ENCODE measurements around the gene CACNB2.
"Not testable (repeated sequence)": the region's sequence is repeated elsewhere in the genome, so short reads cannot be mapped to it uniquely, and the experiment has no call there.

The CACNB2 gene

DNA sequence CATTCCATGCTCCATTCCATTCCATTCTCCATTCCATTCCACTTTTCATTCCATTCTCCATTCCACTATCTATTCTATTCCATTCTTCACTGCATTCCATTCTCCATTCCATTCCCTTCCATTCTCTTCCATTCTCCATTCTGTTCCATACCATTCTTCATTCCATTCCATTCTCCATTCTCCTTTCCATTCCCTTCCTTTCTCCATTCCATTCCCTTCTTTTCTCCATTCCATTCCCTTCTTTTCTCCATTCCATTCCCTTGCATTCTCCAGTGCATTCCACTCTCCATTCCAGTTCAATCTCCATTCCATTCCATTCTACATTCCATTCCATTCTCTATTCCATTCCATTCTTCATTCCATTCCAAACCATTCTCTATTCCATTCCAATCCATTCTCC is 430.9 kb downstream of the CACNB2 start:
- no peak overlapping the region for H3K27ac ChIP-seq
- no peak overlapping the region for H3K4me3 ChIP-seq

DNA sequence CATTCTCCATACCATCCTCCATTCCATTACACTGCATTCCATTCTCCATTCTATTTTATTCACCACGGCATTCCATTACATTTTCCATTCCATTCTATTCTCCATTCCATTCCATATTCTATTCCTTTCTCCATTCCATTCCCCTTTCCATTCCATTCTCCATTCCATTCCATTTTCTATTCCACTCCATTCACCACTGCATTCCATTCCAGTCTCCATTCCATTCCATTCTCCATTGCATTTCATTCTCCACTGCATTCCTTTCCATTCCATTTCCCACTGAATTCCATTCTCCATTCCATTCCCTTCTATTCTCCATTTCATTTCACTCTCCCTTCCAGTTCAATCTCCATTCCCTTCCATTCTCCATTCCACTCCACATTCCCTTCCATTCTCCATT is 431.6 kb downstream of the CACNB2 start:
- no peak overlapping the region for H3K4me3 ChIP-seq
- H3K27ac ChIP-seq = no peak overlapping the region

GRCh38 chr10:18572959-18573561 is 432.8 kb downstream of the CACNB2 start:
- H3K27ac ChIP-seq = no peak overlapping the region
- no peak overlapping the region for H3K4me3 ChIP-seq

DNA sequence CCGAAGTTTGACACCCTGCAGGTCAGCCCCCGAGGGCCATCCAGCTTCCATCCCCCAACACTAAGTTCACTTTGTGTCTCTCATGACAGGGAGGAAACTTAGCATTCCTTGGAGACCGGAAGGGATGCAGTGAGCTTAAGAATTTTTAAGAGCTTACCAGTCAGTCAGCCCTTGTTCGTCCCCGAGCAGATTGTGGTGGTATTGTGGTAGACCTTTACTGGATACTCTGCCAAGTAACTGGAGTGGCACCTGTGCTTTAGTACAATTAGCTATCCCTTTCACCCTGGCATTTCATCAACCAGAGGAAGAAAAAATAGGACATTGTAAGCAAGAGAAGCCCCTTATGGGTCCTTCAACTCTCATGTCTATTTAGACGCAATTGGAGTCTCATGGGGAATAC is 436.4 kb downstream of the CACNB2 start:
- no peak overlapping the region for H3K27ac ChIP-seq
- no peak overlapping the region for H3K4me3 ChIP-seq

DNA sequence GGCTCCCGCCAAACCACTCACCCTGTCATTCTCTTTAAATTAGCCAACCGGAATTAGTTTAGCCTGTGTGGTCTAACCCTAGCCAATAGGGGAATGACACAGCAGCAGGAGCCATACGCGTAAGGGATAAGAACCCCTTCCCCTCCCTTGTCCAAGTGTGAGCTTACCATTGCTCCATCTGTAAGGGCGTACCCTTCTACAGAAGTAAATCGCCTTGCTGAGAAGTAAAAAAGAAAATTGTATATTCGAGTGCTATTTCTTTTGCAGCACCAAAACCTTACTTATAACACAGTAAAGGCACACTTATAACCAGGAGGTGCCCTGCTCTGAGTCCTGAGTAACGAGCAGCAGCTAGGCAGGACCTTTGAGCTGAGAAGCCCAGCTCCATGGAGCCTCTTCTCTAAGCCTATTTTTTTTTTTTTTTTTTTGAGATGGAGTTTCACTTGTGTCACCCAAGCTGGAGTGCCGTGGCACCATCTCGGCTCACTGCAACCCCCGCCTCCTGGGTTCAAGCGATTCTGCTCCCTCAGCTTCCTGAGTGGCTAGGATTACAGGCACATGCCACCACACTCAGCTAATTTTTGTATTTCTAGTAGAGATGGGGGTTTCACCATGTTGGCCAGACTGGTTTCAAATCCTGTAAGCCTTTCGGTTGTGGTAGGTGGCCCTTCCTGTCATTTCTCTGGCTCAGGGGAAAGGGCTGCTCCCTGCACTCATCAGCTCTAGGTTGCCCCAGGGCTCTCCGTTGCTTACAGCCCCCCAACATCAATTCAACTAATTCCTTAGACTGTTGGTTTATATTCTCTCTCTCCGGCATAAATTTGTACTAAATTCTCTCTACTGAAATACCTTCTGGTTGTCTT is 437.8 kb downstream of the CACNB2 start:
- Histone ChIP-seq H3K4me3 (no peak overlapping the region), H3K27ac (no peak overlapping the region)

GRCh38 chr10:18582803-18583202 is 442.6 kb downstream of the CACNB2 start:
- H3K27ac ChIP-seq = no peak overlapping the region

GRCh38 chr10:18583575-18584270 is 443.5 kb downstream of the CACNB2 start:
- H3K27ac ChIP-seq = no peak overlapping the region

More at GRCh38 chr10:18582803-18583202, 442.6 kb downstream of the CACNB2 start:
- no peak overlapping the region for H3K4me3 ChIP-seq

GRCh38 chr10:18586637-18587036 is 446.4 kb downstream of the CACNB2 start:
- not testable (repeated sequence) for H3K27ac ChIP-seq, H3K4me3 ChIP-seq

More at GRCh38 chr10:18583575-18584270, 443.5 kb downstream of the CACNB2 start:
- no peak overlapping the region for H3K4me3 ChIP-seq

GRCh38 chr10:18591141-18591540 is 450.9 kb downstream of the CACNB2 start:
- H3K4me3 ChIP-seq, H3K27ac ChIP-seq: not testable (repeated sequence)

All from skin epidermis (tissue), 12 donors.